ENCODE results near the gene JCAD. TPM values are rescaled to one million over a fixed set of nuclear protein-coding genes. Genes with fewer than 3 reads are reported as not detected.

JCAD gene
- total RNA-seq, 4 donors from 2014 or later, result 0.91 to 23.1 (median 5.5) TPM

- Histone ChIP-seq H3K4me1 (no peaks in the 10 kb centered on the region), H3K4me3 (no peak overlapping the region), H3K9me3 (no peaks in the 10 kb centered on the region), H3K36me3 (no peaks in the 10 kb centered on the region), H3K27ac (no peak overlapping the region), H3K27me3 (no peaks in the 10 kb centered on the region)
- TF ChIP-seq CTCF (IDR thresholded peaks at IDR 0.05) (no peak), POLR2A (IDR thresholded peaks at IDR 0.05) (no peak)
- 64 to 69% methylated on average over 5 of the region's 5 CpGs for WGBS, 2 donors
- no peak for DNase-seq
- intact Hi-C loops (cut with DNase I), result no loop called here
Observed at GRCh38 chr10:29973921-29974320, 85.5 kb downstream of the JCAD start.

- peaks cover 0 to 6% (median 0%) of the 10 kb centered on the region in 3 donors for H3K4me1 ChIP-seq
- DNase-seq, result no peak
- intact Hi-C loops (cut with DNase I), result no loop called here
- TF ChIP-seq CTCF (IDR thresholded peaks at IDR 0.05) (no peak), POLR2A (IDR thresholded peaks at IDR 0.05) (no peak)
- H3K27ac ChIP-seq, result no peak overlapping the region
- no peaks in the 10 kb centered on the region for H3K27me3 ChIP-seq
- no peaks in the 10 kb centered on the region for H3K36me3 ChIP-seq
- H3K4me3 ChIP-seq, result no peak overlapping the region
- H3K9me3 ChIP-seq, result no peaks in the 10 kb centered on the region
- 51 to 57% methylated on average over 2 of the region's 2 CpGs for WGBS, 2 donors
Observed at GRCh38 chr10:29970576-29970975, 88.8 kb downstream of the JCAD start.

- Histone ChIP-seq H3K4me3 (no peak overlapping the region), H3K27ac (no peak overlapping the region), H3K4me1 (peaks cover 0 to 6% (median 0%) of the 10 kb centered on the region in 3 donors), H3K27me3 (no peaks in the 10 kb centered on the region), H3K9me3 (no peaks in the 10 kb centered on the region), H3K36me3 (no peaks in the 10 kb centered on the region)
- intact Hi-C loops (cut with DNase I), result no loop called here
- TF ChIP-seq CTCF (IDR thresholded peaks at IDR 0.05) (no peak), POLR2A (IDR thresholded peaks at IDR 0.05) (no peak)
- 77 to 80% methylated on average over 6 of the region's 6 CpGs for WGBS, 2 donors
- no peak for DNase-seq
Observed at GRCh38 chr10:29970012-29970396, 89.4 kb downstream of the JCAD start.

GRCh38 chr10:29969255-29970011, 90.0 kb downstream of the JCAD start:
- no peak overlapping the region for H3K27ac ChIP-seq
- intact Hi-C loops (cut with DNase I), result no loop called here
- TF ChIP-seq POLR2A (IDR thresholded peaks at IDR 0.05) (no peak), CTCF (IDR thresholded peaks at IDR 0.05) (no peak)
- no peaks in the 10 kb centered on the region for H3K27me3 ChIP-seq
- DNase-seq, result no peak
- H3K36me3 ChIP-seq, result no peaks in the 10 kb centered on the region
- H3K4me1 ChIP-seq, result peaks cover 0 to 6% (median 0%) of the 10 kb centered on the region in 3 donors
- no peaks in the 10 kb centered on the region for H3K9me3 ChIP-seq
- 87 to 90% methylated on average over 12 of the region's 12 CpGs for WGBS, 2 donors
- H3K4me3 ChIP-seq, result no peak overlapping the region

GRCh38 chr10:29968585-29968984, 90.8 kb downstream of the JCAD start:
- peak overlapping the region in 2 of 4 donors; percentile 17 to 50 for H3K27ac ChIP-seq
- peaks cover 0 to 6% (median 0%) of the 10 kb centered on the region in 3 donors for H3K4me1 ChIP-seq
- no peaks in the 10 kb centered on the region for H3K9me3 ChIP-seq
- intact Hi-C loops (cut with DNase I), result no loop called here
- 54 to 70% methylated on average over 3 of the region's 3 CpGs for WGBS, 2 donors
- no peak for DNase-seq
- no peaks in the 10 kb centered on the region for H3K36me3 ChIP-seq
- H3K27me3 ChIP-seq, result no peaks in the 10 kb centered on the region
- H3K4me3 ChIP-seq, result no peak overlapping the region
- TF ChIP-seq CTCF (IDR thresholded peaks at IDR 0.05) (no peak), POLR2A (IDR thresholded peaks at IDR 0.05) (no peak)
